ENCODE results near the gene BARHL2.

The BARHL2 gene

GRCh38 chr1:90718411-90719329 lies 1.6 kb upstream of the BARHL2 start:
- H3K9me3 ChIP-seq, result peaks cover 0 to 15% (median 8%) of the 10 kb centered on the region in 3 donors
- H3K36me3 ChIP-seq, result no peaks in the 10 kb centered on the region
- peaks cover 0 to 41% (median 29%) of the 10 kb centered on the region in 4 donors for H3K4me1 ChIP-seq
- no peak overlapping the region for H3K27ac ChIP-seq
- TF ChIP-seq CTCF (IDR thresholded peaks at IDR 0.05), result no peak
- H3K4me3 ChIP-seq, result peak overlapping the region; percentile 33 to 47
- intact Hi-C loops (cut with DNase I; ENCODE audit: low total_unique reads), result no loop called here
- no peak for DNase-seq
- H3K27me3 ChIP-seq, result peaks cover 12 to 98% of the 10 kb centered on the region in 2 donors

- intact Hi-C loops (cut with DNase I; ENCODE audit: low total_unique reads), result no loop called here
- peaks cover 0 to 15% (median 8%) of the 10 kb centered on the region in 3 donors for H3K9me3 ChIP-seq
- H3K36me3 ChIP-seq, result no peaks in the 10 kb centered on the region
- H3K4me1 ChIP-seq, result peaks cover 0 to 39% (median 26%) of the 10 kb centered on the region in 4 donors
- peak overlapping the region; percentile 33 to 47 for H3K4me3 ChIP-seq
- peaks cover 12 to 98% of the 10 kb centered on the region in 2 donors for H3K27me3 ChIP-seq
- no peak for DNase-seq
- TF ChIP-seq CTCF (IDR thresholded peaks at IDR 0.05), result no peak
- H3K27ac ChIP-seq, result no peak overlapping the region
Measured at GRCh38 chr1:90717665-90718410, 736 bp upstream of the BARHL2 start.

GRCh38 chr1:90717356-90717664 lies 208 bp upstream of the BARHL2 start:
- no peak overlapping the region for H3K27ac ChIP-seq
- peaks cover 12 to 98% of the 10 kb centered on the region in 2 donors for H3K27me3 ChIP-seq
- H3K36me3 ChIP-seq, result no peaks in the 10 kb centered on the region
- intact Hi-C loops (cut with DNase I; ENCODE audit: low total_unique reads), result no loop called here
- peak overlapping the region; percentile 33 to 47 for H3K4me3 ChIP-seq
- no peak for TF ChIP-seq CTCF (IDR thresholded peaks at IDR 0.05)
- no peak for DNase-seq
- H3K9me3 ChIP-seq, result peaks cover 0 to 15% (median 8%) of the 10 kb centered on the region in 3 donors
- H3K4me1 ChIP-seq, result peaks cover 0 to 40% (median 27%) of the 10 kb centered on the region in 4 donors

GRCh38 chr1:90716243-90716551 lies 905 bp downstream of the BARHL2 start:
- TF ChIP-seq CTCF (IDR thresholded peaks at IDR 0.05), result no peak

GRCh38 chr1:90715309-90715708 lies 1.8 kb downstream of the BARHL2 start:
- DNase-seq, result no peak
- Histone ChIP-seq H3K4me1 (peaks cover 0 to 58% (median 35%) of the 10 kb centered on the region in 4 donors), H3K27me3 (peaks cover 12 to 97% of the 10 kb centered on the region in 2 donors), H3K4me3 (no peak overlapping the region), H3K9me3 (peaks cover 0 to 8% (median 5%) of the 10 kb centered on the region in 3 donors), H3K27ac (no peak overlapping the region), H3K36me3 (no peaks in the 10 kb centered on the region)
- intact Hi-C loops (cut with DNase I; ENCODE audit: low total_unique reads), result no loop called here
- no peak for TF ChIP-seq CTCF (IDR thresholded peaks at IDR 0.05)

More at GRCh38 chr1:90716243-90716551, 905 bp downstream of the BARHL2 start:
- no peak overlapping the region for H3K27ac ChIP-seq
- peaks cover 12 to 97% of the 10 kb centered on the region in 2 donors for H3K27me3 ChIP-seq
- DNase-seq, result no peak
- no peak overlapping the region for H3K4me3 ChIP-seq
- H3K36me3 ChIP-seq, result no peaks in the 10 kb centered on the region
- peaks cover 0 to 12% (median 8%) of the 10 kb centered on the region in 3 donors for H3K9me3 ChIP-seq
- peaks cover 0 to 51% (median 29%) of the 10 kb centered on the region in 4 donors for H3K4me1 ChIP-seq
- intact Hi-C loops (cut with DNase I; ENCODE audit: low total_unique reads), result no loop called here
